Heart left ventricle (tissue), 13 donors: ENCODE measurements around the gene PECR.

Experiments used
- CTCF ChIP-seq, 12 donors: fragments of 200-600 bp; sonication (generic) in 4 of 12; IDR thresholded peaks; one replicate each; pipeline versions ENCODE4 v1.5.0 to v1.8.0; 2018 to 2022; ENCODE audit warnings: antibody characterized with exemption in 12 of 12, mild to moderate bottlenecking in 5 of 12
- POLR2A ChIP-seq, 2 donors: fragments of 450-650 bp; IDR thresholded peaks; one replicate each; pipeline ENCODE4 v1.6.1; 2017; ENCODE audit warnings: antibody characterized with exemption in 2 of 2, mild to moderate bottlenecking in 2 of 2, moderate library complexity in 2 of 2
- donor health status: ischemic (EF 13 %, LVEDD 7.1; RV severe dilation, severe dysfunction).
- donor health status: DM: no; HTN: yes; CAD: no.
- donor health status: DM: no; HTN: no; CAD: no.
- donor health status: ischemic (EF 25% LVEDD 6.9; RV normal size, moderate dysfunction).
- donor health status: ischemic (EF 25% LVEDD 5.7; RV mildly dilated, moderate dysfunction).
- donor health status: ischemic (EF 35%, LVEDD 5.7; RV mildly dilated, moderate dysfunction).
- donor health status: nonischemic (EF 11% LVEDD 7.7; RV severe dilation, severe dysfunction).
- donor health status: DM: yes; HTN: yes; CAD: no.
- donor health status: PGD.
- donor health status: ischemic (EF 29% LVEDD 5.4; RV normal size, mild dysfunction).
- donor health status: nonischemic (EF 23%, LVEDD 6.1; RV moderate dilation, normal function).

GRCh38 chr2:216073773-216074172, 7.8 kb downstream of the PECR start:
- TF ChIP-seq CTCF (IDR thresholded peaks at IDR 0.05) (no peak), POLR2A (IDR thresholded peaks at IDR 0.05) (no peak)
